Stimulated activated CD4-positive, alpha-beta T cell treated with anti-CD3 and anti-CD28 coated beads, Interleukin-12 subunit alpha, Interleukin-12 subunit beta, amount 100 ng/mL, for 4 hours (primary cell): ENCODE data around the gene IFI44L.

Experiments
- DNase-seq: peaks from one replicate; pipeline ENCODE4 v3.0.0-alpha.2; 2020

IFI44L gene

DNA sequence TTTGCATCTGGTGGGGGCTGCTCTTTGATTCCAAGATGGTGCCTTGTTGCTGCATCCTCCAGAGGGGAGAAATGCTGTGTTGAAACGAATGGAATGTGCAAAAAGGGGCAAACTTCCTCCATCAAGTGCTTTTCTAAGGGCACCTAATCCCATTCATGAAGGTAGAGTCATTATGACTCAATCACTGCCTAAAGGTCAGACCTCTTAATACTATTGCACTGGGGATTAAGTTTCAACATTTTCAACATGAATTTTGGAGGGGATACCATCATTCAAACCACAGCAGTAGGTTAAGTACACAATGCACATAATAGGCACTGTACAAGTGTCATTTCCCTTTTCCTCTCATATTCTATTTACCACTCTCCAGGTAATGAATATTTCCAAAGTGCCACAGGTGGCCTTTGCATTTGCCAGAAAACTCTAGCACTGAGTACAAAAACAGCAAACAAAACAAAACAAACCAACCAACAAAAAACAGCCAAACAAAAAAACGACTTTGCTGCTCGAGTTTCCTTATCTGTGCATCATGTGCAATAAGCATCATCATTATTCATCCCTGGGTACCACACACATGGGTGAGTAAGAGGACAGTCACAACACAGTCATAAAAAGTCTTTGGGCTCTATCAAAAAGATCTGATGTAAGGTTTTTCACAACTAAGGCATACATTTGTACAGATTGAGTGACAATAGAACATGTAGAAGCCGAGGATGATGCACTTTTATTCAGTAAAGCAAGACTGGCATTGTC lies 71.9 kb downstream of the IFI44L start:
- no peak for DNase-seq
